Measurements from ENCODE around the gene NFXL1. TPM values are rescaled to one million over a fixed set of nuclear protein-coding genes. Genes with fewer than 3 reads are reported as not detected.

The NFXL1 gene
- total and polyA plus RNA-seq, 9 donors = 5.8 to 15.7 (median 13.6) TPM

GRCh38 chr4:47830265-47831025 is 83.9 kb downstream of the NFXL1 start:
- intact Hi-C loops (cut with DNase I) = no loop called here
- 76 to 78% (median 78%) methylated on average over 3 of the region's 3 CpGs for WGBS, 3 donors
- TF ChIP-seq CTCF (IDR thresholded peaks at IDR 0.05) (no peak), EP300 (IDR thresholded peaks at IDR 0.05) (no peak), POLR2A (IDR thresholded peaks at IDR 0.05) (no peak)

GRCh38 chr4:47829438-47829837 is 84.9 kb downstream of the NFXL1 start:
- TF ChIP-seq CTCF (IDR thresholded peaks at IDR 0.05) = no peak
- H3K9me3 ChIP-seq = no peaks in the 10 kb centered on the region
- intact Hi-C loops (cut with DNase I) = no loop called here
- H3K27ac ChIP-seq = no peak overlapping the region
- no peaks in the 10 kb centered on the region for H3K36me3 ChIP-seq
- no peak for DNase-seq
- no peaks in the 10 kb centered on the region for H3K27me3 ChIP-seq
- H3K4me3 ChIP-seq = no peak overlapping the region
- no peaks in the 10 kb centered on the region for H3K4me1 ChIP-seq (ENCODE audit: insufficient read depth)

More at GRCh38 chr4:47830265-47831025, 83.9 kb downstream of the NFXL1 start:
- no peaks in the 10 kb centered on the region for H3K4me1 ChIP-seq (ENCODE audit: insufficient read depth)
- no peaks in the 10 kb centered on the region for H3K27me3 ChIP-seq
- H3K36me3 ChIP-seq = no peaks in the 10 kb centered on the region
- no peak overlapping the region for H3K27ac ChIP-seq
- H3K9me3 ChIP-seq = no peaks in the 10 kb centered on the region
- DNase-seq = no peak
- H3K4me3 ChIP-seq = no peak overlapping the region

- 77 to 88% (median 78%) methylated on average over 2 of the region's 2 CpGs for WGBS, 3 donors
- no peaks in the 10 kb centered on the region for H3K36me3 ChIP-seq
- no peak for DNase-seq
- TF ChIP-seq EP300 (IDR thresholded peaks at IDR 0.05) (no peak), POLR2A (IDR thresholded peaks at IDR 0.05) (no peak), CTCF (IDR thresholded peaks at IDR 0.05) (no peak)
- H3K27me3 ChIP-seq = no peaks in the 10 kb centered on the region
- H3K27ac ChIP-seq = no peak overlapping the region
- H3K4me1 ChIP-seq (ENCODE audit: insufficient read depth) = no peaks in the 10 kb centered on the region
- H3K9me3 ChIP-seq = no peaks in the 10 kb centered on the region
- intact Hi-C loops (cut with DNase I) = no loop called here
- no peak overlapping the region for H3K4me3 ChIP-seq
These were observed 86.9 kb downstream of the NFXL1 start for GRCh38 chr4:47827343-47828047.

GRCh38 chr4:47824840-47825239 is 89.5 kb downstream of the NFXL1 start:
- no peak overlapping the region for H3K27ac ChIP-seq
- intact Hi-C loops (cut with DNase I) = no loop called here
- DNase-seq = no peak
- H3K4me3 ChIP-seq = no peak overlapping the region
- H3K27me3 ChIP-seq = no peaks in the 10 kb centered on the region
- no peaks in the 10 kb centered on the region for H3K36me3 ChIP-seq
- no peak for TF ChIP-seq POLR2A (IDR thresholded peaks at IDR 0.05)
- no peak for TF ChIP-seq CTCF (IDR thresholded peaks at IDR 0.05)
- TF ChIP-seq EP300 (IDR thresholded peaks at IDR 0.05) = no peak
- H3K9me3 ChIP-seq = no peaks in the 10 kb centered on the region
- 69 to 79% (median 74%) methylated on average over 7 of the region's 7 CpGs for WGBS, 3 donors
- no peaks in the 10 kb centered on the region for H3K4me1 ChIP-seq (ENCODE audit: insufficient read depth)
